GM19043 (cell line): ENCODE results near the gene FOXQ1.
"Not testable (repeated sequence)": the region's sequence is repeated elsewhere in the genome, so short reads cannot be mapped to it uniquely, and the experiment has no call there.

Experiments used
- ATAC-seq: cut with Tn5 transposase; IDR thresholded peaks from one replicate; pipeline ENCODE4 v1.9.1; 2021; ENCODE audit warnings: low read depth; ENCODE audit not compliant: unreplicated experiment

The FOXQ1 gene

DNA sequence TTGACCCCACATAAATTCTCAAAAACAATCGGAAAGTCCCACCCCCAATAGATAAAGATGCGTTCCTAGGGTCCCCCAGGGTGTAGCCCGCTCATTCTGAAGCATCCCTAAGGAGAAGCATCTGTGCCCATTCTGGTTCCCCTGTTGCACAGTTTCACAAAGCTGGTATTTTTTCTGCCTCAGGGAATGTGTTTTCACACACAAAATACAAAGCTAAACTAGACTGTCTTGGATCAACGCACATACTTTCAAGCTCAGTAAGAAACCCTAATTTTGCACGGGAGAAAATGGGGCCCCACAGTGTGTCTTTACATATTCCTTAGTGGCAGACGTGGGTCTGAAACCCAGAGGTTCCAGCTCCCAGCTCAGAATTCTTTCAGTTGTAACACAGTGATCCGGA lies 6.1 kb downstream of the FOXQ1 start:
- no peak for ATAC-seq

- ATAC-seq, result not testable (repeated sequence)
Observed at GRCh38 chr6:1318584-1318983, 6.7 kb downstream of the FOXQ1 start.

GRCh38 chr6:1321738-1322137 lies 9.8 kb downstream of the FOXQ1 start:
- ATAC-seq, result no peak

- ATAC-seq, result no peak
Observed at GRCh38 chr6:1322156-1322555, 10.3 kb downstream of the FOXQ1 start.

- no peak for ATAC-seq
Observed at GRCh38 chr6:1322696-1323219, 10.9 kb downstream of the FOXQ1 start.

GRCh38 chr6:1324936-1325335 lies 13.0 kb downstream of the FOXQ1 start:
- no peak for ATAC-seq

DNA sequence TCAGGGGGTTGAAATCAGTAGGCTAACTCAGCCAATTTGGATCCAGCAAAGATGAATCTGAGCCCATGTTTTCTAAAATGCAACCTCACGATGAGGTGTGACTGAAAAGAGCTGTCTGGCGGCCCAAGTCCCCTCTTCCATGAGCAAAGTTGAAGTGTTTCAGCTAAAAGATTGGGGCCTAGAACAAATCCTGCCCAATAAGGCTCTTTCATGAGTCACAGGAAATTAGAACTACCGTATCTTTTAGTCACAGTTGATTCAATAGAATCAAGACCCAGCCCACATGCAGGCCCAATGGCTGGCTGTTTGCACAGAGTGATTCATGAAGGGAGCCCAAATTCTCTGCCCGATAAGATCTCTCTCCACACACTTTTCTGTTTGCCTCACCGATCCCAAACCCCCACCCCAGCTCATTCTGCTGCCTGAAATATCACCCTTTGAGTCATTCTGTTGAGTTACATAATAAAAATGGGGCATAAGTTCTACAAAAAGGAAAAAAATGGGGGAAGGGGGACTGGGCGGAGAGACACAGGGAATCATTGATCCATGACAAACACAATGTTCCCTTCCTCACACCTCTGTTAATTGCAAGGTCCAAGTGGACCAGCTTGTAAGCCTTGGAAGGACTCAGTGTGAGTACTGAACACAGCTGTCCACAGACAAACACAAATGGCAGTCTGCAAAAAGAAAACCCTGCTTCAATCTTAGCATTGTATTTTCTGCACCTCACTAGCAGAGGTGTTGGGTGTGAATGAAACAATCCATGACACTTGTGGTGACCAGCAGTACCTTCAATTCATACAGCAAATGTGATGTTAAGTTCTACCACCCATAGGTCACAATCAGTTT lies 13.8 kb downstream of the FOXQ1 start:
- ATAC-seq, result no peak

- ATAC-seq, result no peak
Observed at GRCh38 chr6:1326535-1327121, 14.7 kb downstream of the FOXQ1 start.

GRCh38 chr6:1327630-1328029 lies 15.7 kb downstream of the FOXQ1 start:
- ATAC-seq, result no peak

DNA sequence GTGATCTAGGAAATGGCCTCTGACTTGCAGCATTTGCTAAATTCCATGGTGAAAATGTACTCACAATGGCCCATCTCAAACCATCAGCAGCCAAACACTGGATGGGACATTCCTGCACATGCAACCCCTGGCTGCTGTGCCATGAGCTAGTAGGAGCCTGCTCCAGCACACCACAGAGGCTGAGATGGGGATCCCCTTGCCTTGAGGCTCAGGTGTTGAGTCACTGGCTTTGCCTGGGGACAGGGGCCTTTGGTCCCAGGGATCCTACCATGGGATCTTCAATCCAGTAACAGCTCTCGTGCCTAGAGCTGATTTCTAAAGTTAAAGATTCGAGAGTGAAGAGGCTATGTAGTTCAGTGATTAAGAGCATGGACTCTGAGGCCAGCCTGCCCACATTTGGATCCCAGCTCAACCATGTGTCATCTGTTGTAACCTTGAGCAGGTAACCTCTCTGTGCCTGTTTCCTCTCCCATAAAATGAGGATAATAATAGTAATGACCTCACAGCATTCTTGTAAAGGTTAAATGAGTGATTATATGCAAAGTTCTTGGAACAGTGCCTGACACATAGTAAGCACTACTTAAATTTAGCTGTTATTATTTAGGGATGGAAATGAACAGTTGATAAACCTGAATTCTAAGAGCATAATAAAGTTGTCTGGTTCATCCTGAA lies 16.4 kb downstream of the FOXQ1 start:
- no peak for ATAC-seq

DNA sequence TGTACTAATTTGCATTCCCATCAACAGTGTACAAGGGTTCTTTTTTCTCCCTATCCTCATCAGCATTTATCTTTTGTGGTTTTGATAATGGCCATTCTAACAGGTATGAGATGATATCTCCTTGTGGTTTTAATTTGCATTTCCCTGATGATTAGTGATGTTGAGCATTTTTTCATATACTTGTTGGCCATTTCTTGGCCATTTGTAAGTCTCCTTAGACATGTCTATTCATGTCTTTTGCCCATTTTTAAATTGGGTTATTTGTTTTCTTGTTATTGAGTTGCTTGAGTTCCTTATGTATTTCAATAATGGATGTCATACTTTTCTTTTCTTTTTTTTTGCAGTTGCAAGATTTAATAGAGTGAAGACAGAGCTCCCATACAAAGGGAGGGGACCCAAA lies 17.8 kb downstream of the FOXQ1 start:
- ATAC-seq, result no peak

- no peak for ATAC-seq
Observed at GRCh38 chr6:1334684-1335083, 22.8 kb downstream of the FOXQ1 start.

GRCh38 chr6:1335367-1336037 lies 23.6 kb downstream of the FOXQ1 start:
- no peak for ATAC-seq

GRCh38 chr6:1336246-1336843 lies 24.4 kb downstream of the FOXQ1 start:
- no peak for ATAC-seq

- no peak for ATAC-seq
Observed at GRCh38 chr6:1337791-1338190, 25.9 kb downstream of the FOXQ1 start.

DNA sequence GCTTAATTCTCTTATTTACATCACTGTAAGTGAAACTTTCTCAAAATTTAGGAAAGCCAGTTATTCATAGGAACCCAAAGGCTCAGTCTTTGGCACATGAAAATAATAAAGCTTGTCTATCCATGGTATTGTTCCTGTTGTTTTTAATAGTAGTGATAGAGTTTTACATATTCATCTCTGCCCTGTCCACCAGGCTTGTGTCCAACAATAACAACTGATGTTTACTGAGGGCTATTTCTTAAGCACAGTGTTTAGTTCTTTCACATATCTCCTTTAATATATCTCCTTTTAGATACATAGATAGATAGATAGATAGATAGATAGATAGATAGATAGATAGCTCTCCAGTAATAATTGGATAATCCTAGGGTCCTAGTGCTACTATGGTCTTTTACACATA lies 34.2 kb downstream of the FOXQ1 start:
- no peak for ATAC-seq

DNA sequence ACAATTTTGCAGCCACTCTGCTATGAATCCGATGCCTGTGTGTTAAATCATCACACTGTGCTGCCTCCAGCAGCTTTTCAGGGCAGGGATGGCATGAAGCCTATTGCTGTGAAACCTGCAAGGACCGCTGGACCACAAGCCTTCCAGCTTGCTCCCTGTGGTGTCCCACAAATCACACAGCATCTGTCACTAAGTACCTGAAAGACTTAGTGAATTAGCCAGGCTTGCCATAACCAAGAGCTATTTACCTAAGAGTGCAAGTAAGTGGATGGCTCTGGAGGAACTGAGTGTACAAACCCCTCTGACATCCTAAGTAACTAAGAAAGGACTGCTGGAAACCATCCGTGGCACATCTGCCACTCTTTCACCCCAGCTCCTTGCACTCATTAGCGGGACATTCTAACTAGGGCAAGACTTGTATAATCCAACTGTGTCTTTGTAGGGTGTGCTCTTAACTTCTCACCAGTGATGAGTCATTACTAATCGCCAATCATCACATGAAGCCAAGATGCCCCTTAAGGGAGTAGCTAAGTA lies 34.7 kb downstream of the FOXQ1 start:
- no peak for ATAC-seq

DNA sequence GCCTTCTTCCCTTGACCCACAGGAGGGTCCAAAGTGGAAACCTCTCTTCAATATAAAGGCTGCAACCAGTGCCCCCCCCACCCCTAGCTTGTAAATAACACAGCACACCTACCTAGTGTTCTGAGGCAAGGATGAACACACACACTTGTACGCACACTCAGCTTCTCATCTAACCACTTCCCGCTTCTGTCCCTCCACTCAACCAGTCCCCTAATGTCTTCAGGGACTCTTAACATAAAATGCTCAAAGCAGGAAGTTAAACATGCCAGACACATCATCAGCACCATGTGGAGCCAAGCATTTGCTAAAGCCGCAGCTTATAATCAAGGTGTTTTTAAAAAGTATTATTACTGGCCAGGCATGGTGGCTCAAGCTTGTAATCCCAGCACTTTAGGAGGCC lies 35.3 kb downstream of the FOXQ1 start:
- no peak for ATAC-seq

DNA sequence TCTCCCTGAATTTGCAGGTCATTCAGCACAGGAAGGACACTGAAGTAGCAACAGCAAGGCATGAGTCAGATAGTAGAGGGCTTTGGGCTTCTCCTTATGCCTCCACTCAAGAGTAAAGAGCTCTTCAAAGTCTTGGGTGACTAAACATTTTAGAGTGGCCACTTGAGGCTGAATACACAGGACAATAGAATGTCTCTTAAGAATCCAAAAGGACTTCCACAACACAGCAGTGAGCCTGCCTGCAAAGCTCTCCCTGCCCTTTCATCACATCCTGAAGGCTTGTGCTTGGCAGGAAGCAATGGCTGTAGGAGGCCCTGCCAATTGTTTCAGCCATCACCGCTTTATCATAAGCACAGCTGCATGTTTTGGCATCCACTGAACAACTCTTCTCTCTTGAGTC lies 36.8 kb downstream of the FOXQ1 start:
- ATAC-seq, result no peak

DNA sequence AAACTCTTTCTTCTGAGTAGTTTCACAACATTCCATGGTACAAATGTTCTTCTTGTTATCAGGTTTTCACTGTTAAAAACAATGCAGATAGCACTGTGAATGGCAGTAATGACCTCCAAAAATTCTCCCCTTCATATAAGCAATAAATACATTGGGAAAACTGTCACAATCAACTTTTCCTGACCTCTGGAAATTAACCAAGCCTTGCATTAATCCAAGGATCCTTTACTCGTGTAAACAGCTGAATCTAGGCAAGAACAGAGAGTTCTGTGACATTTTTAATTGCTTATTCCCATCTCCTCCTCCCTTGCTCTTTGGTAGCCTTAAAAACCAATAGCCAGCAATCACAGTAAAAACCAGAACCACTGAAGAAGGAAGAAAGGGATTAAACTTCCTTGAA lies 37.8 kb downstream of the FOXQ1 start:
- ATAC-seq, result no peak
